Fibroblast of mammary gland (primary cell): ENCODE data around the gene SRSF6.
"Not testable (repeated sequence)": the region's sequence is repeated elsewhere in the genome, so short reads cannot be mapped to it uniquely, and the experiment has no call there.

ENCODE experiments used
- DNase-seq: peaks from one replicate; pipeline ENCODE4 v3.0.0-alpha.2; 2010; ENCODE audit warnings: low read depth
- H3K4me3 ChIP-seq: 2 replicates; pipeline ENCODE4 v1.5.1; 2011; ENCODE audit warnings: low read depth, mild to moderate bottlenecking, low read length, moderate library complexity; ENCODE audit not compliant: control insufficient read depth
- CTCF ChIP-seq: conservative IDR thresholded peaks from 2 replicates; pipeline ENCODE4 v1.5.1; 2011; ENCODE audit warnings: low read depth, low read length, inconsistent platforms; ENCODE audit not compliant: control insufficient read depth, insufficient read depth

The SRSF6 gene

GRCh38 chr20:43492101-43492500, 34.4 kb downstream of the SRSF6 start:
- TF ChIP-seq CTCF = no peak
- DNase-seq = no peak
- H3K4me3 ChIP-seq = no peak overlapping the region

GRCh38 chr20:43495388-43495787, 37.7 kb downstream of the SRSF6 start:
- TF ChIP-seq CTCF = no peak
- no peak overlapping the region for H3K4me3 ChIP-seq
- no peak for DNase-seq

GRCh38 chr20:43502021-43502420, 44.3 kb downstream of the SRSF6 start:
- not testable (repeated sequence) for H3K4me3 ChIP-seq, DNase-seq

GRCh38 chr20:43506238-43506637, 48.5 kb downstream of the SRSF6 start:
- no peak for TF ChIP-seq CTCF
- no peak overlapping the region for H3K4me3 ChIP-seq
- DNase-seq = no peak

GRCh38 chr20:43507150-43508080, 49.7 kb downstream of the SRSF6 start, which contains the start of gene L3MBTL1:
L3MBTL1 (plus strand) TSS chr20:43507697; CDS start chr20:43513504, 5,807 bp downstream.
- no peak for TF ChIP-seq CTCF
- DNase-seq = peak; percentile 23
- H3K4me3 ChIP-seq = peak within 1 kb of the TSS; percentile 52

GRCh38 chr20:43508106-43508505, 50.4 kb downstream of the SRSF6 start:
- DNase-seq = no peak
- H3K4me3 ChIP-seq = peak overlapping the region; percentile 52
- no peak for TF ChIP-seq CTCF

- DNase-seq = no peak
- H3K4me3 ChIP-seq = peak overlapping the region; percentile 52
- no peak for TF ChIP-seq CTCF
Observed at GRCh38 chr20:43508604-43509040, 50.9 kb downstream of the SRSF6 start.
